HCT116 (cell line): ENCODE results near the gene SLC5A10. TPM values are rescaled to one million over a fixed set of nuclear protein-coding genes. Genes with fewer than 3 reads are reported as not detected.

Experiments
- ATAC-seq: fragments of 200-7000 bp; cut with Tn5 transposase; 2 replicates; pipeline ENCODE4 v1.9.1; 2020; ENCODE audit warnings: mild to moderate bottlenecking, moderate library complexity
- BruUV-seq: library from RNA; stranded (reverse); fragments of 400-500 nt; replicated peaks from 2 replicates; lab custom pipeline; 2021; lab: Mats Ljungman, UMichigan
- CTCF ChIA-PET: fragments of 300-600 bp; sonication (Branson Sonifier 250); formaldehyde crosslinking; loops from one replicate; lab custom pipeline; 2021; ENCODE audit warnings: antibody characterized with exemption; lab: Charles Lee
- POLR2A ChIA-PET: fragments of 300-600, 350-600 bp; sonication (Branson Sonifier 250); formaldehyde crosslinking; loops from one replicate; lab custom pipeline; 2021; ENCODE audit warnings: antibody characterized with exemption; lab: Charles Lee
- RAD21 ChIA-PET, 2 experiments: fragments of 300-600 bp; sonication (Branson Sonifier 250); formaldehyde crosslinking; loops; one replicate each; lab custom pipeline; 2023; ENCODE audit warnings: low total read pairs in 2 of 2; ENCODE audit not compliant: uncharacterized antibody in 2 of 2, unreplicated experiment in 2 of 2, low non-redundant PET in 1 of 2; lab: Charles Lee
- DNase-seq: peaks from one replicate; pipeline ENCODE4 v3.0.0-alpha.2; 2010; ENCODE audit warnings: low read depth, low spot score
- H2AFZ ChIP-seq: fragments of 200-600 bp; shearing (Covaris generic), sonication (generic); 2 replicates; pipeline ENCODE4 v1.6.1; 2017; ENCODE audit warnings: low read depth, mixed run types, mixed read lengths, antibody characterized with exemption, low read length; ENCODE audit not compliant: poor library complexity, severe bottlenecking
- H3K27ac ChIP-seq: 2 replicates; pipeline ENCODE4 v1.5.1; 2012; ENCODE audit warnings: low read depth, low read length
- H3K27me3 ChIP-seq: fragments of 200-600 bp; sonication (generic); 2 replicates; pipeline ENCODE4 v1.6.1; 2016; ENCODE audit warnings: mixed run types, low read length, mixed read lengths; ENCODE audit not compliant: insufficient read depth
- H3K36me3 ChIP-seq, 2 experiments: fragments of 200-500 bp in 1 of 2; fragments of 200-600 bp in 1 of 2; sonication (Bioruptor generic) in 1 of 2; sonication (generic) in 1 of 2; 2 replicates each; pipeline versions ENCODE4 v1.5.1 to v1.6.1; 2014 to 2016; ENCODE audit warnings: low read length in 2 of 2, inconsistent platforms in 1 of 2, mixed read lengths in 1 of 2, mixed run types in 1 of 2; ENCODE audit not compliant: insufficient read depth in 2 of 2, control insufficient read depth in 1 of 2
- H3K4me1 ChIP-seq, 2 experiments: fragments of 200-600 bp in 1 of 2; sonication (generic) in 1 of 2; 2 replicates each; pipeline versions ENCODE4 v1.5.1 to v1.6.1; 2012 to 2017; ENCODE audit warnings: low read length in 2 of 2, inconsistent platforms in 1 of 2, mild to moderate bottlenecking in 1 of 2, mixed read lengths in 1 of 2, mixed run types in 1 of 2, moderate library complexity in 1 of 2; ENCODE audit not compliant: insufficient read depth in 2 of 2, control insufficient read depth in 1 of 2
- H3K4me2 ChIP-seq: fragments of 200-600 bp; sonication (generic); 2 replicates; pipeline ENCODE4 v1.6.1; 2017; ENCODE audit warnings: mixed run types, low read length, mixed read lengths
- H3K4me3 ChIP-seq, 2 experiments: fragments of 200-600 bp in 1 of 2; sonication (generic) in 1 of 2; replicated peaks in 1 of 2; 2 replicates each; pipeline ENCODE4 v1.5.1; 2011 to 2016; ENCODE audit warnings: low read length in 2 of 2, control low read depth in 1 of 2, low read depth in 1 of 2, mild to moderate bottlenecking in 1 of 2, mixed read lengths in 1 of 2, mixed run types in 1 of 2
- H3K79me2 ChIP-seq: fragments of 200-600 bp; sonication (generic); 2 replicates; pipeline ENCODE4 v1.6.1; 2017; ENCODE audit warnings: mild to moderate bottlenecking, mixed run types, low read length, moderate library complexity, mixed read lengths; ENCODE audit not compliant: insufficient read depth
- H3K9ac ChIP-seq: fragments of 200-600 bp; sonication (generic); 2 replicates; pipeline ENCODE4 v1.6.1; 2016; ENCODE audit warnings: low read length, mixed read lengths
- H3K9me2 ChIP-seq: fragments of 200-600 bp; sonication (generic), shearing (Covaris generic); 2 replicates; pipeline ENCODE4 v1.6.1; 2017; ENCODE audit warnings: mixed run types, mild to moderate bottlenecking, moderate library complexity; ENCODE audit not compliant: insufficient read depth
- H3K9me3 ChIP-seq, 2 experiments: fragments of 200-500 bp in 1 of 2; fragments of 200-600 bp in 1 of 2; sonication (Bioruptor generic) in 1 of 2; sonication (generic) in 1 of 2; 2 replicates each; pipeline ENCODE4 v1.6.1; 2014 to 2017; ENCODE audit warnings: low read length in 2 of 2, mixed read lengths in 2 of 2, inconsistent platforms in 1 of 2, low read depth in 1 of 2, mild to moderate bottlenecking in 1 of 2, mixed run types in 1 of 2, moderate library complexity in 1 of 2; ENCODE audit not compliant: control insufficient read depth in 1 of 2, insufficient read depth in 1 of 2
- H4K20me1 ChIP-seq: fragments of 200-600 bp; sonication (generic), shearing (Covaris generic); 2 replicates; pipeline ENCODE4 v1.6.1; 2017; ENCODE audit warnings: mixed run types, mild to moderate bottlenecking, moderate library complexity; ENCODE audit not compliant: insufficient read depth
- ATF3 ChIP-seq: IDR thresholded peaks from 2 replicates; pipeline ENCODE4 v1.6.1; 2012
- CBX3 ChIP-seq: IDR thresholded peaks from 2 replicates; pipeline ENCODE4 v1.6.1; 2012; ENCODE audit warnings: low read depth
- CEBPB ChIP-seq: IDR thresholded peaks from 2 replicates; pipeline ENCODE4 v1.6.1; 2012; ENCODE audit warnings: low read depth
- CTCF ChIP-seq, 3 experiments: fragments of 200-600 bp in 1 of 3; sonication (generic) in 1 of 3; IDR thresholded peaks in 2 of 3; conservative IDR thresholded peaks in 1 of 3; 2 replicates each; pipeline ENCODE4 v1.5.1; 2012 to 2017; ENCODE audit warnings: low read depth in 2 of 3, low read length in 2 of 3, antibody characterized with exemption in 1 of 3, borderline replicate concordance in 1 of 3, control low read depth in 1 of 3, mild to moderate bottlenecking in 1 of 3, mixed read lengths in 1 of 3, mixed run types in 1 of 3, moderate library complexity in 1 of 3; ENCODE audit not compliant: insufficient read depth in 1 of 3
- EGR1 ChIP-seq: IDR thresholded peaks from 2 replicates; pipeline ENCODE4 v1.6.1; 2012; ENCODE audit warnings: low read depth
- ELF1 ChIP-seq: IDR thresholded peaks from 2 replicates; pipeline ENCODE4 v1.6.1; 2012; ENCODE audit warnings: low read depth, borderline replicate concordance
- EZH2phosphoT487 ChIP-seq: fragments of 200-600 bp; IDR thresholded peaks from 2 replicates; pipeline ENCODE4 v1.6.1; 2018; ENCODE audit warnings: antibody characterized with exemption, borderline replicate concordance
- JUND ChIP-seq: IDR thresholded peaks from 2 replicates; pipeline ENCODE4 v1.6.1; 2012
- MAX ChIP-seq: IDR thresholded peaks from 2 replicates; pipeline ENCODE4 v1.6.1; 2012
- POLR2A ChIP-seq: IDR thresholded peaks from 2 replicates; pipeline ENCODE4 v1.7.0; 2011; ENCODE audit warnings: borderline replicate concordance; ENCODE audit not compliant: insufficient read depth, insufficient read length; ENCODE audit errors: extremely low read depth
- RAD21 ChIP-seq: IDR thresholded peaks from 2 replicates; pipeline ENCODE4 v1.6.1; 2012; ENCODE audit warnings: low read depth, mild to moderate bottlenecking
- SIN3A ChIP-seq: IDR thresholded peaks from 2 replicates; pipeline ENCODE4 v1.6.1; 2012; ENCODE audit warnings: low read depth
- SRF ChIP-seq: IDR thresholded peaks from 2 replicates; pipeline ENCODE4 v1.6.1; 2012; ENCODE audit warnings: low read depth
- TCF7L2 ChIP-seq: IDR thresholded peaks from 2 replicates; pipeline ENCODE4 v1.7.0; 2011; ENCODE audit warnings: borderline replicate concordance, inconsistent platforms; ENCODE audit not compliant: insufficient read depth, insufficient read length; ENCODE audit errors: extremely low read depth
- ZBTB33 ChIP-seq: IDR thresholded peaks from 2 replicates; pipeline ENCODE4 v1.6.1; 2011; ENCODE audit warnings: mild to moderate bottlenecking, low read length, moderate library complexity; ENCODE audit not compliant: insufficient replicate concordance; ENCODE audit errors: extremely low read depth
- ZFX ChIP-seq: fragments of 450-650 bp; IDR thresholded peaks from 2 replicates; pipeline ENCODE4 v1.6.1; 2017
- intact Hi-C: fragments of 100-400 bp; cut with micrococcal nuclease; formaldehyde crosslinking; loops from 2 replicates; pipeline ENCODE4 v1.10.0; 2022
- total RNA-seq: library from RNA; stranded (reverse); gene quantifications from one replicate; pipeline ENCODE4 v1.2.1, GENCODE V29; 2021; ENCODE audit not compliant: unreplicated experiment

The SLC5A10 gene
- total RNA-seq, 1 experiment from 2014 or later, result not detected

- no peak overlapping the region for H3K9ac ChIP-seq
- ChIA-PET RAD21 (no interaction called here), POLR2A (no interaction called here)
Observed at GRCh38 chr17:19013806-19014627, 62.1 kb downstream of the SLC5A10 start.

GRCh38 chr17:19014628-19015215 is 62.8 kb downstream of the SLC5A10 start:
- RAD21 ChIA-PET, result no interaction called here
- Histone ChIP-seq H3K4me3 (no peak overlapping the region), H3K27me3 (no peaks in the 10 kb centered on the region), H4K20me1 (no peaks in the 10 kb centered on the region), H3K9ac (no peak overlapping the region), H3K9me2 (no peaks in the 10 kb centered on the region), H3K4me1 (peaks cover 4 to 19% of the 10 kb centered on the region in 2 experiments; a peak in 3 of 4 replicates), H3K79me2 (no peaks in the 10 kb centered on the region), H2AFZ (no peak overlapping the region), H3K27ac (no peak overlapping the region), H3K9me3 (no peaks in the 10 kb centered on the region), H3K4me2 (no peak overlapping the region), H3K36me3 (no peaks in the 10 kb centered on the region)
- no TSS peak for BruUV-seq
- intact Hi-C loops, result no loop called here
- POLR2A ChIA-PET, result no interaction called here
- CTCF ChIA-PET, result no interaction called here
- DNase-seq, result no peak
- no peak for ATAC-seq
- TF ChIP-seq RAD21, result no peak
- no peak for TF ChIP-seq SIN3A
- no peak for TF ChIP-seq JUND
- no peak for TF ChIP-seq EZH2phosphoT487
- no peak for TF ChIP-seq ATF3
- TF ChIP-seq SRF, result no peak
- no peak for TF ChIP-seq TCF7L2
- no peak for TF ChIP-seq ZBTB33
- TF ChIP-seq MAX, result no peak
- TF ChIP-seq ZFX, result no peak
- TF ChIP-seq EGR1, result no peak
- TF ChIP-seq CTCF (IDR thresholded peaks at IDR 0.05 in 2 of 3, conservative IDR thresholded peaks at IDR 0.05 in 1 of 3; ENCODE audit: borderline replicate concordance in 1 of 3, insufficient read depth in 1 of 3, low read depth in 2 of 3, low read length in 2 of 3), result no peak
- TF ChIP-seq CEBPB, result no peak
- TF ChIP-seq CBX3, result no peak
- no peak for TF ChIP-seq POLR2A
- TF ChIP-seq ELF1, result no peak

More at GRCh38 chr17:19013806-19014627, 62.1 kb downstream of the SLC5A10 start:
- Histone ChIP-seq H3K4me2 (no peak overlapping the region), H3K27me3 (no peaks in the 10 kb centered on the region), H3K27ac (no peak overlapping the region), H3K36me3 (no peaks in the 10 kb centered on the region), H3K79me2 (no peaks in the 10 kb centered on the region), H3K9me2 (no peaks in the 10 kb centered on the region), H3K9me3 (no peaks in the 10 kb centered on the region), H3K4me3 (no peak overlapping the region), H3K4me1 (peaks cover 4 to 19% of the 10 kb centered on the region in 2 experiments; a peak in 3 of 4 replicates), H2AFZ (no peak overlapping the region), H4K20me1 (no peaks in the 10 kb centered on the region)
- ATAC-seq (no peak), DNase-seq (no peak)
- CTCF ChIA-PET, result no interaction called here
- intact Hi-C loops, result no loop called here
- BruUV-seq, result no TSS peak
- TF ChIP-seq CBX3, result no peak
